Measurements from ENCODE around the gene TYW1B. TPM values are rescaled to one million over a fixed set of nuclear protein-coding genes. Genes with fewer than 3 reads are reported as not detected.
"Not testable (repeated sequence)": the region's sequence is repeated elsewhere in the genome, so short reads cannot be mapped to it uniquely, and the experiment has no call there.

TYW1B gene
- total RNA-seq, 1 donor from 2014 or later: 5.1 TPM

- TF ChIP-seq CTCF (IDR thresholded peaks at IDR 0.05; ENCODE audit: unreplicated experiment): no peak
- peaks cover 16% of the 10 kb centered on the region for H3K36me3 Mint-ChIP-seq
- no peaks in the 10 kb centered on the region for H3K9me3 Mint-ChIP-seq
- H3K27ac Mint-ChIP-seq: no peak overlapping the region
- no peak for DNase-seq (ENCODE audit: low spot score in 2 of 2, unreplicated experiment in 2 of 2)
- peaks cover 5% of the 10 kb centered on the region for H3K4me1 Mint-ChIP-seq
- H3K4me3 Mint-ChIP-seq: no peak overlapping the region
- no peaks in the 10 kb centered on the region for H3K27me3 Mint-ChIP-seq (ENCODE audit: low read depth)
These were observed 22.2 kb downstream of the TYW1B start for GRCh38 chr7:72805526-72806494.

- H3K36me3 Mint-ChIP-seq: peaks cover 16% of the 10 kb centered on the region
- H3K27me3 Mint-ChIP-seq (ENCODE audit: low read depth); H3K4me3 Mint-ChIP-seq; H3K4me1 Mint-ChIP-seq; H3K9me3 Mint-ChIP-seq; H3K27ac Mint-ChIP-seq; DNase-seq (ENCODE audit: low spot score in 2 of 2, unreplicated experiment in 2 of 2): not testable (repeated sequence)
These were observed 24.2 kb downstream of the TYW1B start for GRCh38 chr7:72803778-72804177.

DNA sequence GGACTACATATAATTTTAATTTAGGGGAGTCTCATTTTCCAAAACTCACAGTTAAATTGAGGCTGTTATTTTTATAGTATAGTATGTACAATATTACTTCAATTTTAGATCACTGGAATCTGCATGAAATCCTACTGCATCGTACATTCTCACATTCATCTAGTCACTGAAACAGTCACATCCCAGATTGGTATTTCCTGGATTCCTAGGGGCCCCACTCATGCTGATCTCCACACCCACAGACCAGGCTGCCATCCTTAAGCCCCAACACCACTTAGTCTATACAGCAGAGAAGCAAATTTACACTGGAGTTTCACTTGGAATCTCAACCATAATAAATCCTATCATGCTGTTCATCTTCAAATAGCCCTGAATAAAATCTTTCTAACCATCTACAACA, 26.4 kb downstream of the TYW1B start:
- not testable (repeated sequence) for H3K4me1 Mint-ChIP-seq; H3K4me3 Mint-ChIP-seq; DNase-seq (ENCODE audit: low spot score in 2 of 2, unreplicated experiment in 2 of 2); H3K27ac Mint-ChIP-seq; H3K9me3 Mint-ChIP-seq; H3K27me3 Mint-ChIP-seq (ENCODE audit: low read depth)
- peaks cover 23% of the 10 kb centered on the region for H3K36me3 Mint-ChIP-seq

DNA sequence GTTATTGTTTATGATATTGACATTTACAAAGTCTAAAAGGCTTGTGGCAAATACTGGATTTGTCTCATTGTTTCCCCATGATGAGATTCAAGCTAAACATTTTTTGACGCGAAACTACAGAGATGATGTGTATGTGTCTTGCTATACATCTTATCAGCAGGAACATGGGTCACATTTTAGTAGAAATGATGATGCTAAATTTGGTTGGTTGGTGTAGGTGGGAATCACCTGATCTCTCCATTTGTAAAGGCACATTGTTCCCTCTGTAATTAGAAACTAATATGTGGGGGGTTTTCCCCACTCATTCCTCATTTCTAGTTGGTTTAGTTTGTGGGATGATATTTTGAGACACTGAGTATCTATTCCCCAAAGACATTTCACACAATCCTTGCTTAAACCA, 32.6 kb downstream of the TYW1B start:
- H3K9me3 Mint-ChIP-seq: not testable (repeated sequence)
- peaks cover 22% of the 10 kb centered on the region for H3K36me3 Mint-ChIP-seq

GRCh38 chr7:72793791-72794190, 34.2 kb downstream of the TYW1B start:
- H3K4me3 Mint-ChIP-seq: no peak overlapping the region
- no peak overlapping the region for H3K27ac Mint-ChIP-seq
- H3K4me1 Mint-ChIP-seq: no peaks in the 10 kb centered on the region
- H3K27me3 Mint-ChIP-seq (ENCODE audit: low read depth): no peaks in the 10 kb centered on the region
- H3K9me3 Mint-ChIP-seq: peaks cover 7% of the 10 kb centered on the region
- no peak for TF ChIP-seq CTCF (IDR thresholded peaks at IDR 0.05; ENCODE audit: unreplicated experiment)
- peaks cover 22% of the 10 kb centered on the region for H3K36me3 Mint-ChIP-seq
- no peak for DNase-seq (ENCODE audit: low spot score in 2 of 2, unreplicated experiment in 2 of 2)

More for the DNA sequence above, 32.6 kb downstream of the TYW1B start:
- H3K4me3 Mint-ChIP-seq; H3K27ac Mint-ChIP-seq; H3K27me3 Mint-ChIP-seq (ENCODE audit: low read depth); DNase-seq (ENCODE audit: low spot score in 2 of 2, unreplicated experiment in 2 of 2); H3K4me1 Mint-ChIP-seq: not testable (repeated sequence)

- not testable (repeated sequence) for H3K36me3 Mint-ChIP-seq; H3K4me3 Mint-ChIP-seq; H3K9me3 Mint-ChIP-seq; H3K27me3 Mint-ChIP-seq (ENCODE audit: low read depth); H3K27ac Mint-ChIP-seq; H3K4me1 Mint-ChIP-seq; DNase-seq (ENCODE audit: low spot score in 2 of 2, unreplicated experiment in 2 of 2)
These were observed 37.3 kb downstream of the TYW1B start for GRCh38 chr7:72790698-72791060.

DNA sequence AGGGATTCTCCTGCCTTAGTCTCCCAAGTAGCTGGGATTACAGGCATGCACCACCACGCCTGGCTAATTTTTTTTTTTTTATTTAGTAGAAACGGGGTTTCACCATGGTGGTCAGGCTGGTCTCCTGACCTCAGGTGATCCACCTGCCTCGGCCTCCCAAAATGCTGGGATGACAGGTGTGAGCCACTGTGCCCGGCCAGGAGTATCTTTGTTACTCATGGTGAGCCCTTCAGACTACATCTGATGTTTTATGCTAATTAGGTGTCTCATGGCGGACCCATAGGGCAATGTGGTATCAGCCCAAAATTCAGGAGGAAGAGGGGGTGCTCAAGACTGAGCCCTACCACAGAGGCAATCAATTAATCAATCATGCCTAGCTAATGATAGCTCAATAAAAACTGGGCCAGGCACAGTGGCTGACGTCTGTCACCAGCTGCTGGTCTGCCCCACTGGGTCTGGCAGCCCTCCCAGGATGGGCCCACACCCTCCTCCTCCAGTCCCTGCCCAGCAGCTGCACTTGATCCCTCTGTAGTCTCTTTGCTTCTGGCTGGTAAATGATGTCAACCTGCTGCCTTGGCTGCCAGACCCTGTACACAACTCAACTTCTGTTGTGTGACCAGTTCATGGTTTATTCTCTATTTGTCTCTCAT, 37.8 kb downstream of the TYW1B start:
- not testable (repeated sequence) for H3K27me3 Mint-ChIP-seq (ENCODE audit: low read depth); H3K27ac Mint-ChIP-seq; H3K9me3 Mint-ChIP-seq; DNase-seq (ENCODE audit: low spot score in 2 of 2, unreplicated experiment in 2 of 2); H3K36me3 Mint-ChIP-seq; H3K4me3 Mint-ChIP-seq; H3K4me1 Mint-ChIP-seq

DNA sequence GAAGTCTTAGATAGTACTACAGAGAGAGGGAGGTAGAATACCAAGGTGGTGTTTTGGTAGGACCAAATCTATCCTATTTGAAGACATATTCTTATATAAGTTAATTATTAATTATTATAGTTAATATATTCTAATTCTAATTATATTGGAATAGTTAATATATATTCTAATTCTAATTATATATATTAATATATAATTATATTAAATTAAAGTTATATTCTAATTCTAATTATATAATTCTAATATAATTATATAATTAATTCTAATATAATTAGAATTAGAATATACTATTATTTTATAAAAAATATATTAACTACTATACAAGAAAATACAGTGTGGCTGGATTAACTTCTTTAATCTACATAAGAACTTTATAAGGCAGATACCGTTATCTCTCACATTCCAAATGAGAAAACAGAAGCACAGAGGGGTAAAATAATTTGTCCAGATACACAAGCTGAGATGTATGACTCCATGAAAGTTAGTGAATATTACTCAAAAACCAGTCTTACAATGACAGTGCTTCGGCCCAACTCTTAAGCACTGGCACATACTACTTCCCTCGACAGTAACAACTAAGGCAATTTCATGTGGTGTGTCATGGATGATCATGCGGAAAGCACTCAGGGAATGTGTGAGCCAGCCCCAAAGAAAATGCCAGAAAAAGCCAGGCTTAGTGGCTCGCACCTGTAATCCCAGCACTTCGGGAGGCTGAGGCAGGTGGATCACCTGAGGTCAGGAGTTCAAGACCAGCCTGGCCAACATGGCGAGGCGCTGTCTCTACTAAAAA, 42.6 kb downstream of the TYW1B start:
- H3K27me3 Mint-ChIP-seq (ENCODE audit: low read depth): no peaks in the 10 kb centered on the region
- H3K27ac Mint-ChIP-seq: no peak overlapping the region
- H3K4me1 Mint-ChIP-seq: peaks cover 12% of the 10 kb centered on the region
- no peaks in the 10 kb centered on the region for H3K36me3 Mint-ChIP-seq
- DNase-seq (ENCODE audit: low spot score in 2 of 2, unreplicated experiment in 2 of 2): no peak
- no peaks in the 10 kb centered on the region for H3K9me3 Mint-ChIP-seq
- H3K4me3 Mint-ChIP-seq: no peak overlapping the region
- no peak for TF ChIP-seq CTCF (IDR thresholded peaks at IDR 0.05; ENCODE audit: unreplicated experiment)

DNA sequence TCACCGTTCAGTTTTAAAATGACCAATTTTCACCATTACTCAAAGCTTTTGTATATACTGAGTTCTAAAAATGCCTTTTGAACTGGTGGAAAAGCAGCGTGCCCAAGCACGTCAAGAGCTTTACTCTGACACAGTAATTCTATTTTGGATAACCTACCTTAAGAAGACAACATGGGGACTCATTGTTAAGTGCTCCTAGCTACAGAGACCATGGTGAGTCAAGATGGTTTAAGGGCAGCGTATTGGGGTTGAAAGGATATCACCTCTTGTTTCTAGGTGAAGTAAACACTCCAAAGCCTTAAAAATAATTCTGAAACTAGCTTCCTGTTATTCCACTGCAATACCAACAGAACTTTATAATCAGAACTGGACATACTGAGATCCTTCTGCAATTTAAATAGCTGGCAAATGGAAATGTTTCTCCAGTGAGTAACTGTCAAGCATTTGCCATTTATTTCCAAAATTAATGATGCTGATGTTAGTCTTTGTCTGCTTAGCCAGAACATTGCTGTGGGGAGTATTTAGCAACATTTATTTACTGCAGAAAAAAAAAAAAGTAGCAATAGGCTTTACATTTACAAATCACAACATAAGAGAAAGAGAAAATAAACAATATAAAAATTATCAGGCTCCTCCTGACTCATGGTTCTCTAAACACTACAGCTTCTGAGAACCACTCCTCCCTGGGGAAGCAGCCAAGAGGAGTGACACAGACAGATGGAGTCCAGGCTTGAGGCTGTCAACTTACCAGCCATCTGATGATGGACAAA, 44.2 kb downstream of the TYW1B start:
- not testable (repeated sequence) for H3K27ac Mint-ChIP-seq; H3K27me3 Mint-ChIP-seq (ENCODE audit: low read depth); H3K36me3 Mint-ChIP-seq; H3K9me3 Mint-ChIP-seq; DNase-seq (ENCODE audit: low spot score in 2 of 2, unreplicated experiment in 2 of 2); H3K4me3 Mint-ChIP-seq
- peaks cover 12% of the 10 kb centered on the region for H3K4me1 Mint-ChIP-seq
